HG03064 (cell line): ENCODE data around the gene NR2E3.
"Not testable (repeated sequence)": the region's sequence is repeated elsewhere in the genome, so short reads cannot be mapped to it uniquely, and the experiment has no call there.

Experiments
- ATAC-seq: cut with Tn5 transposase; IDR thresholded peaks from one replicate; pipeline ENCODE4 v1.9.1; 2021; ENCODE audit warnings: low read depth; ENCODE audit not compliant: unreplicated experiment

Gene NR2E3

DNA sequence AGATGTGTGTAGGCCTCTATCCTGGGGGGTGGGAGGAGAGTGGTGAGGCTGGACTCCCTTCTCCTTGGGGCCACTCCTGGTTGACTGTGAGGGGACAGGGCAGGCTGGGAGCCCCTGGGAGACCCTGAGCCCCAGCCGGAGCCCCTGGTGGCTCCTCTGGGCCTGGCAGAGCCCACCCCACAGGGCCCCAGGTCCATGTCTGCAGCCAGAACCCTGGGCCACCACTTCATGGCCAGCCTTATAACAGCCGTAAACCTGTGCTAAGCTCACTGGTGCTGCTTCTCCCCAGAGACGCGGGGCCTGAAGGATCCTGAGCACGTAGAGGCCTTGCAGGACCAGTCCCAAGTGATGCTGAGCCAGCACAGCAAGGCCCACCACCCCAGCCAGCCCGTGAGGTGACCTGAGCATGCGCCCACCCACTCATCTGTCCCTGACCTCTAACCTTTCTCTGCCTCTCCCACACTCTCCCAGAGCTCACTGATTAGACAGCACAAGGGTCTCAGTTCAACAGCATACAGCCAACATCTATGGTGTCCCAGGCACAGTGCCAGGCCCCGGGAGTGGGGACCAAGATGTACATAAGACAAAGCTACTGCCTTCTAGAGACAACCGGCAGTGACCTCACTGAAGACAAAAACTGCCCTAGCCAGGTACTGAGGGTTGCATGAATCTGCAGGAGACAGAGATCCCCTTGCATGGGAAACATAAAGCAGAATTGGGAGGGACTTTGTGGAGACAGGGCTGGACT, 3.5 kb downstream of the NR2E3 start:
- ATAC-seq = no peak

GRCh38 chr15:71815301-71815700, 4.9 kb downstream of the NR2E3 start:
- no peak for ATAC-seq

DNA sequence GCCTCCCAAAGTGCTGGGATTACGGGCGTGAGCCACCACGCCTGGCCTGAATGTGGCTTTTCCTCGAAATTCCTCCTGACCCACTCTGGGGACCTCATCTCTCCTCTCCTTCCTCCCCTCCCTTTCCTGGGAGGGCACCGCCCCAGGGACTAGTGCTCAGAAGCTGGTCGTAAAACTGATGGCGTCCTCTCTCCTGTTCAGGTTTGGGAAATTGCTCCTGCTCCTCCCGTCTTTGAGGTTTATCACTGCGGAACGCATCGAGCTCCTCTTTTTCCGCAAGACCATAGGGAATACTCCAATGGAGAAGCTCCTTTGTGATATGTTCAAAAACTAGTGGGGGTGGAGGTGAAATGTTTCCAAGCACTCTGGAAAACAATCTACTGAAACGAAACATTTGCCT, 7.0 kb downstream of the NR2E3 start:
- no peak for ATAC-seq

GRCh38 chr15:71820127-71820526, 9.8 kb downstream of the NR2E3 start:
- ATAC-seq = no peak

DNA sequence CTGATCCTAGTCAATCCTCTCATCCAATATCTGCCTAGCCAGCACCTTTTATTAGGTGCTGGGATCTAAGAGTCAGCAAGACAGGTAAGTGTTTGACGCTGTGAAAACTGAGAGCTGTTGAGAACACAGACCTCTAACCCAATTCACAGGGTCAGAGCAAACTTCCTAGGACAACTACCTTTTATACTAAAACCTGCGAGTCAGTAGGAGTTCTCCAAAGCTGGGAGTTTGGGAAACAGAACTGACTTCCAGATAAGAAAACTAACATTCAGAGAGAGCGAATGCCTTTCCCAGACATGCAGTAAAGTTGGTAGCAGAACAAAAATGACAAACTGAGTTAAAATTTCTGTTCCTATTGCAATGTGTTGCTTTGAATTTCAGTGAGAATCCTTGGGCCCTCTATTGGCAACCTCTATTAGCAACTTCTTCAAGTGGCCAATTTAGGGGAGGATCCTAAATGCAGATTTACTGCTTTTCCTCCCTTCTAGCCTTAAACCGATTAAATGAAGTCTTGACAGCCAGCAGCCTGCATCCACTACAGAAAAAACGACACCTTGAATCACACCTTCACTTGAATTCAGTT, 11.3 kb downstream of the NR2E3 start:
- ATAC-seq = no peak

- no peak for ATAC-seq
These were observed 12.7 kb downstream of the NR2E3 start for GRCh38 chr15:71822890-71823630.

GRCh38 chr15:71823801-71824200, 13.4 kb downstream of the NR2E3 start:
- no peak for ATAC-seq

DNA sequence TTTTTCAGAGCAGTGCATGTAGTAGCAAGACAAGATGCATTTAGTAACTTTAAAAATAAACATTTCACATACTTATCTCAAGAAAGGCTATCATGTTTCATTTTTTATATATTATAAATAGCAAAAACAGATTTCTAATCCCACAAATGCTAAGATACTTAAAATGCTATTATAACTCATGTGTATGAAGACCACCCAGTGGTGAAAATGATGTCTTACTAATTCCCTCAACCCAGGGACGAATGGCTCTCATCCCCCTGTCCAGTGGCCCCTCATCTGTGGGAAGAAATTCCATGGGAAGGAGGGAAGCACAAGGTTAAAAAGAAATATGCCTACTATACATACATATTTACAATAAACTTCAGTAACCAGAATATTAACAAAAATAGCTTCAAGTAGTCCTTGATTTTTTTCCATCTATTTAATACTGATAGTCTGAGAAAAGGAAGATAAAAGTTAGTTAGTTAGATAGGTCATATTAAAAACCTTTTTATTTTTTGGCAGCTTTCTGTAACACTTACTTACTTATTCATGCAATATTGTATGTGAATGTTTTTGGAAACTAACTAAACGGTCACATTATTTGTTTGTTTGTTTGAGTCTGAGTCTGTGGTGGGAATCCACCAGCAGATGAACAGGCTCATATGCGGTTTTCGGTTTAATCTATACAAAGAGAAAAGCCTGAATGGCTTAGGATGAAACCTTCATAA, 14.8 kb downstream of the NR2E3 start:
- ATAC-seq = no peak

- ATAC-seq = no peak
These were observed 15.8 kb downstream of the NR2E3 start for GRCh38 chr15:71826196-71826595.

GRCh38 chr15:71830981-71831380, 20.6 kb downstream of the NR2E3 start:
- no peak for ATAC-seq

DNA sequence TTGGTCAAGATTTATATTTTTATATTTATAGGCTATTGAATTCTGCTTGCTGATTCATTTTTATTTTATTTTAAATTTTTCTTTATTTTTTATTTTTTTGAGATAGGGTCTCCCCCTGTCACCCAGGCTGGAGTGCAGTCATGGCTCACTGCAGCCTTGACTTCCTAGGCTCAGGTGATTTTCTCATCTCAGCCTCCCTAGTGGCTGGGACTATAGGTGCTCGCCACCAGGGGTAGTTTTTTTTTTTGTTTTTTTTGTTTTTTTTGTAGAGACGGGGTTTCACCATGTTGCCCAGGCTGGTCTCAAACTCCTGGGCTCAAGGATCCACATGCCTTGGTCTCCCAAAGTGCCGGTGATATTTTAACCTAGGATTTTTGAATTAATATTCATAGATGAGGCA, 31.2 kb downstream of the NR2E3 start:
- ATAC-seq = no peak

- ATAC-seq = no peak
These were observed 34.6 kb downstream of the NR2E3 start for GRCh38 chr15:71844916-71845315.

DNA sequence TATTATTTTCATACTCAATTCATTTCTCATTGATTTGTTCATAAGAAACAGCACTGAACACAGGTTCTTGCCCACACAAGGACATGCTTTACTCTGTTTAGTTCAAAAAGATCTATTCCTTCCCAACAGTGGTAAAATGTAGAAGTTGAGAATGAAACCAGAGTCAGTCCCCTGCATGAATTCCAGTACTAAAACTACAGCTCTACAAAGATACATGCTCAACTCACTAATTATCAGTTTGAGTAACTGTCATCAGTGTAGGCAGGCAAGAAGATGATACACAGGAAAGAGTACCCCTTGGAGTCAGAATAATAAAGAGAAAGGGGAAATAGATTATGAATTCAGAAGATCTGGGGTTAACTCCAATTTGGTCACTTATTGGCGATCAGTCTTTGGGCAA, 43.2 kb downstream of the NR2E3 start:
- no peak for ATAC-seq

DNA sequence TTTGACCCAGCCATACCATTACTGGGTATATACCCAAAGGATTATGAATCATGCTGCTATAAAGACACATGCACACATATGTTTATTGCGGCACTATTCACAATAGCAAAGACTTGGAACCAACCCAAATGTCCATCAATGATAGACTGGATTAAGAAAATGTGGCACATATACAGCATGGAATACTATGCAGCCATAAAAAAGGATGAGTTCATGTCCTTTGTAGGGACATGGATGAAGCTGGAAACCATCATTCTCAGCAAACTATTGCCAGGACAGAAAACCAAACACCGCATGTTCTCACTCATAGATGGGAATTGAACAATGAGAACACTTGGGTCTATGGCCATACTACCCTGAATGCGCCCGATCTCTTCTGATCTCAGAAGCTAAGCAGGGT, 47.9 kb downstream of the NR2E3 start:
- not testable (repeated sequence) for ATAC-seq
